GM21528 (cell line): ENCODE measurements around the gene SLC22A4.

Source experiments
- ATAC-seq: cut with Tn5 transposase; IDR thresholded peaks from one replicate; pipeline ENCODE4 v1.9.1; 2021; ENCODE audit warnings: mild to moderate bottlenecking, moderate library complexity; ENCODE audit not compliant: unreplicated experiment, low FRiP score

Gene SLC22A4

GRCh38 chr5:132323202-132323601 lies 29.0 kb downstream of the SLC22A4 start:
- no peak for ATAC-seq

- ATAC-seq, result no peak
These were observed 31.5 kb downstream of the SLC22A4 start for GRCh38 chr5:132325691-132326090.

- no peak for ATAC-seq
These were observed 33.2 kb downstream of the SLC22A4 start for GRCh38 chr5:132327252-132327955.

- no peak for ATAC-seq
These were observed 40.6 kb downstream of the SLC22A4 start for GRCh38 chr5:132334812-132335211.

GRCh38 chr5:132335402-132335801 lies 41.2 kb downstream of the SLC22A4 start:
- no peak for ATAC-seq

- no peak for ATAC-seq
These were observed 45.3 kb downstream of the SLC22A4 start for GRCh38 chr5:132339502-132339901.

- ATAC-seq, result no peak
These were observed 48.3 kb downstream of the SLC22A4 start for GRCh38 chr5:132342291-132343180.

GRCh38 chr5:132344775-132345514 lies 50.8 kb downstream of the SLC22A4 start:
- ATAC-seq, result no peak

GRCh38 chr5:132353486-132353995 lies 59.3 kb downstream of the SLC22A4 start:
- no peak for ATAC-seq

- ATAC-seq, result no peak
These were observed 60.4 kb downstream of the SLC22A4 start for GRCh38 chr5:132354381-132355139.

GRCh38 chr5:132355140-132355765 lies 61.1 kb downstream of the SLC22A4 start:
- no peak for ATAC-seq

GRCh38 chr5:132358775-132359174 lies 64.6 kb downstream of the SLC22A4 start:
- no peak for ATAC-seq

- no peak for ATAC-seq
These were observed 67.9 kb downstream of the SLC22A4 start for GRCh38 chr5:132362086-132362485.

GRCh38 chr5:132363431-132364112 lies 69.4 kb downstream of the SLC22A4 start:
- ATAC-seq, result no peak

- ATAC-seq, result no peak
These were observed 70.1 kb downstream of the SLC22A4 start for GRCh38 chr5:132364319-132364718.

GRCh38 chr5:132365213-132365612 lies 71.0 kb downstream of the SLC22A4 start:
- no peak for ATAC-seq

GRCh38 chr5:132368186-132368585 lies 74.0 kb downstream of the SLC22A4 start:
- ATAC-seq, result no peak

GRCh38 chr5:132369007-132369473 lies 74.8 kb downstream of the SLC22A4 start:
- no peak for ATAC-seq
